ENCODE results near the gene LRRN2.

Gene LRRN2

GRCh38 chr1:204672069-204672468 is 13.5 kb downstream of the LRRN2 start:
- no peak for TF ChIP-seq ZNF274 (IDR thresholded peaks at IDR 0.05; ENCODE audit: low read depth, low read length)

GRCh38 chr1:204670152-204670927 is 15.2 kb downstream of the LRRN2 start:
- no peak for TF ChIP-seq ZNF274 (IDR thresholded peaks at IDR 0.05; ENCODE audit: low read depth, low read length)
- H3K4me3 ChIP-seq (ENCODE audit: low read length) = no peak overlapping the region

More at GRCh38 chr1:204672069-204672468, 13.5 kb downstream of the LRRN2 start:
- H3K4me3 ChIP-seq (ENCODE audit: low read length) = no peak overlapping the region

GRCh38 chr1:204669579-204669978 is 16.0 kb downstream of the LRRN2 start:
- H3K4me3 ChIP-seq (ENCODE audit: low read length) = no peak overlapping the region
- TF ChIP-seq ZNF274 (IDR thresholded peaks at IDR 0.05; ENCODE audit: low read depth, low read length) = no peak

- no peak overlapping the region for H3K4me3 ChIP-seq (ENCODE audit: low read length)
- TF ChIP-seq ZNF274 (IDR thresholded peaks at IDR 0.05; ENCODE audit: low read depth, low read length) = no peak
Measured at GRCh38 chr1:204664384-204664651, 21.2 kb downstream of the LRRN2 start.

- no peak overlapping the region for H3K4me3 ChIP-seq (ENCODE audit: low read length)
- no peak for TF ChIP-seq ZNF274 (IDR thresholded peaks at IDR 0.05; ENCODE audit: low read depth, low read length)
Measured at GRCh38 chr1:204663644-204664383, 21.7 kb downstream of the LRRN2 start.

- H3K4me3 ChIP-seq (ENCODE audit: low read length) = no peak overlapping the region
- TF ChIP-seq ZNF274 (IDR thresholded peaks at IDR 0.05; ENCODE audit: low read depth, low read length) = no peak
Measured at GRCh38 chr1:204662530-204662929, 23.0 kb downstream of the LRRN2 start.

GRCh38 chr1:204660509-204660908 is 25.0 kb downstream of the LRRN2 start:
- no peak for TF ChIP-seq ZNF274 (IDR thresholded peaks at IDR 0.05; ENCODE audit: low read depth, low read length)
- no peak overlapping the region for H3K4me3 ChIP-seq (ENCODE audit: low read length)

GRCh38 chr1:204659056-204659455 is 26.5 kb downstream of the LRRN2 start:
- H3K4me3 ChIP-seq (ENCODE audit: low read length) = no peak overlapping the region
- no peak for TF ChIP-seq ZNF274 (IDR thresholded peaks at IDR 0.05; ENCODE audit: low read depth, low read length)

- H3K4me3 ChIP-seq (ENCODE audit: low read length) = no peak overlapping the region
- TF ChIP-seq ZNF274 (IDR thresholded peaks at IDR 0.05; ENCODE audit: low read depth, low read length) = no peak
Measured at GRCh38 chr1:204658295-204658694, 27.2 kb downstream of the LRRN2 start.

GRCh38 chr1:204653590-204654340 is 31.8 kb downstream of the LRRN2 start:
- no peak for TF ChIP-seq ZNF274 (IDR thresholded peaks at IDR 0.05; ENCODE audit: low read depth, low read length)
- no peak overlapping the region for H3K4me3 ChIP-seq (ENCODE audit: low read length)

GRCh38 chr1:204652497-204652896 is 33.0 kb downstream of the LRRN2 start:
- no peak overlapping the region for H3K4me3 ChIP-seq (ENCODE audit: low read length)
- no peak for TF ChIP-seq ZNF274 (IDR thresholded peaks at IDR 0.05; ENCODE audit: low read depth, low read length)

GRCh38 chr1:204651843-204652421 is 33.6 kb downstream of the LRRN2 start:
- H3K4me3 ChIP-seq (ENCODE audit: low read length) = no peak overlapping the region
- no peak for TF ChIP-seq ZNF274 (IDR thresholded peaks at IDR 0.05; ENCODE audit: low read depth, low read length)

GRCh38 chr1:204650911-204651570 is 34.5 kb downstream of the LRRN2 start:
- H3K4me3 ChIP-seq (ENCODE audit: low read length) = no peak overlapping the region
- no peak for TF ChIP-seq ZNF274 (IDR thresholded peaks at IDR 0.05; ENCODE audit: low read depth, low read length)
